ENCODE data around the gene RARRES2. TPM values are rescaled to one million over a fixed set of nuclear protein-coding genes. Genes with fewer than 3 reads are reported as not detected.
"Not testable (repeated sequence)": the region's sequence is repeated elsewhere in the genome, so short reads cannot be mapped to it uniquely, and the experiment has no call there.

The RARRES2 gene
- total RNA-seq, 2 experiments from 2014 or later, result not detected

GRCh38 chr7:150317748-150318444 is 23.5 kb downstream of the RARRES2 start:
- H3K4me1 ChIP-seq (ENCODE audit: insufficient read depth, low read length), result peaks cover 20% of the 10 kb centered on the region
- no peaks in the 10 kb centered on the region for H3K36me3 ChIP-seq (ENCODE audit: insufficient read depth, low read length)
- H3K4me3 ChIP-seq (ENCODE audit: low read length), result no peak overlapping the region
- Mint-ChIP-seq H3K27ac (no peak overlapping the region), H3K9me3 (no peaks in the 10 kb centered on the region), H3K4me3 (no peak overlapping the region), H3K36me3 (ENCODE audit: low read depth) (peaks cover 10% of the 10 kb centered on the region), H3K4me1 (ENCODE audit: low read depth) (peaks cover 12% of the 10 kb centered on the region), H3K27me3 (no peaks in the 10 kb centered on the region)
- DNase-seq (no peak), ATAC-seq (ENCODE audit: poor library complexity) (no peak)
- no peak for TF ChIP-seq CTCF (IDR thresholded peaks at IDR 0.05)
- intact Hi-C loops (cut with DNase I, micrococcal nuclease), result no loop called here
- ChIA-PET CTCF (no interaction called here), POLR2A (no interaction called here)
- no peak overlapping the region for H3K27ac ChIP-seq (ENCODE audit: low read depth in 1 of 2, low read length in 2 of 2)
- no peaks in the 10 kb centered on the region for H3K9me3 ChIP-seq (ENCODE audit: control insufficient read depth in 1 of 2, insufficient read depth in 1 of 2, low read length in 2 of 2)
- H3K27me3 ChIP-seq (ENCODE audit: control insufficient read depth in 1 of 2, insufficient read depth in 2 of 2, low read length in 2 of 2), result no peaks in the 10 kb centered on the region

- H3K4me1 ChIP-seq (ENCODE audit: insufficient read depth, low read length), result peaks cover 11% of the 10 kb centered on the region
- H3K27ac Mint-ChIP-seq; H3K9me3 Mint-ChIP-seq; POLR2A ChIA-PET; intact Hi-C loops (cut with DNase I, micrococcal nuclease); DNase-seq; H3K4me3 ChIP-seq (ENCODE audit: low read length); ATAC-seq (ENCODE audit: poor library complexity); H3K36me3 ChIP-seq (ENCODE audit: insufficient read depth, low read length); H3K9me3 ChIP-seq (ENCODE audit: control insufficient read depth in 1 of 2, insufficient read depth in 1 of 2, low read length in 2 of 2); H3K27me3 Mint-ChIP-seq; H3K4me1 Mint-ChIP-seq (ENCODE audit: low read depth); CTCF ChIA-PET; H3K36me3 Mint-ChIP-seq (ENCODE audit: low read depth); H3K4me3 Mint-ChIP-seq; H3K27me3 ChIP-seq (ENCODE audit: control insufficient read depth in 1 of 2, insufficient read depth in 2 of 2, low read length in 2 of 2); H3K27ac ChIP-seq (ENCODE audit: low read depth in 1 of 2, low read length in 2 of 2): not testable (repeated sequence)
Observed at GRCh38 chr7:150316987-150317386, 24.4 kb downstream of the RARRES2 start.

GRCh38 chr7:150314639-150315239 is 26.7 kb downstream of the RARRES2 start:
- POLR2A ChIA-PET, result no interaction called here

More at GRCh38 chr7:150314639-150315239, 26.7 kb downstream of the RARRES2 start:
- H3K27ac ChIP-seq (ENCODE audit: low read depth in 1 of 2, low read length in 2 of 2), result no peak overlapping the region
- H3K27me3 ChIP-seq (ENCODE audit: control insufficient read depth in 1 of 2, insufficient read depth in 2 of 2, low read length in 2 of 2), result no peaks in the 10 kb centered on the region
- no peaks in the 10 kb centered on the region for H3K9me3 ChIP-seq (ENCODE audit: control insufficient read depth in 1 of 2, insufficient read depth in 1 of 2, low read length in 2 of 2)
- Mint-ChIP-seq H3K4me1 (ENCODE audit: low read depth) (no peaks in the 10 kb centered on the region), H3K4me3 (no peak overlapping the region), H3K9me3 (no peaks in the 10 kb centered on the region), H3K36me3 (ENCODE audit: low read depth) (peaks cover 5% of the 10 kb centered on the region), H3K27ac (no peak overlapping the region), H3K27me3 (no peaks in the 10 kb centered on the region)
- CTCF ChIA-PET, result no interaction called here
- H3K36me3 ChIP-seq (ENCODE audit: insufficient read depth, low read length), result no peaks in the 10 kb centered on the region
- no peak overlapping the region for H3K4me3 ChIP-seq (ENCODE audit: low read length)
- no peaks in the 10 kb centered on the region for H3K4me1 ChIP-seq (ENCODE audit: insufficient read depth, low read length)
- no peak for DNase-seq
- no peak for ATAC-seq (ENCODE audit: poor library complexity)
- intact Hi-C loops (cut with DNase I, micrococcal nuclease), result no loop called here
- no peak for TF ChIP-seq CTCF (IDR thresholded peaks at IDR 0.05)
